Right lobe of liver (tissue), 6 donors: ENCODE results near the gene SLC13A1. TPM values are rescaled to one million over a fixed set of nuclear protein-coding genes. Genes with fewer than 3 reads are reported as not detected.

Experiments used
- ATAC-seq, 4 donors: fragments of 200-7000 bp; cut with Tn5 transposase; one replicate each; pipeline ENCODE4 v1.9.1; 2020; ENCODE audit warnings: mild to moderate bottlenecking in 4 of 4, moderate library complexity in 4 of 4
- DNase-seq, 3 donors: peaks; one replicate each; pipeline ENCODE4 v3.0.0-alpha.2; 2020
- H3K27ac ChIP-seq, 3 donors: fragments of 200-600 bp; one replicate each; pipeline ENCODE4 v1.8.0; 2022
- H3K27me3 ChIP-seq, 2 donors: fragments of 200-600 bp; one replicate each; pipeline ENCODE4 v1.8.0; 2022
- H3K36me3 ChIP-seq, 4 donors: fragments of 200-600 bp; sonication (generic) in 1 of 4; one replicate each; pipeline versions ENCODE4 v1.5.1 to v1.8.0; 2017 to 2022; ENCODE audit warnings: control low read depth in 1 of 4
- H3K4me1 ChIP-seq, 4 donors: fragments of 200-600 bp; sonication (generic) in 1 of 4; one replicate each; pipeline versions ENCODE4 v1.5.1 to v1.8.0; 2017 to 2022; ENCODE audit warnings: control low read depth in 1 of 4
- H3K4me3 ChIP-seq, 3 donors: fragments of 200-600 bp; one replicate each; pipeline ENCODE4 v1.8.0; 2022
- H3K9me3 ChIP-seq, 4 donors: fragments of 200-600 bp; sonication (generic) in 1 of 4; one replicate each; pipeline versions ENCODE4 v1.5.1 to v1.8.0; 2017 to 2022; ENCODE audit warnings: control low read depth in 1 of 4
- POLR2A ChIP-seq: fragments of 450-650 bp; IDR thresholded peaks from one replicate; pipeline ENCODE4 v1.6.1; 2017; ENCODE audit warnings: antibody characterized with exemption, mild to moderate bottlenecking
- WGBS: methylation state at CpG from one replicate; pipeline ENCODE4 v1.1.6; 2018; ENCODE audit warnings: low coverage, low lambda C conversion rate; ENCODE audit not compliant: insufficient coverage; ENCODE audit errors: missing lambda C conversion rate; 5-methylcytosine and 5-hydroxymethylcytosine counted together
- intact Hi-C, 2 donors: fragments of 100-400 bp; cut with DNase I; formaldehyde crosslinking; loops; one replicate each; pipeline versions ENCODE4 v1.11.2 to v1.14.1; 2022
- total RNA-seq, 6 experiments: library from RNA; depleted of rRNA in 2 of 6; stranded (reverse); fragments of >200 nt in 2 of 6; fragmentation: NEBNext Ultra II Directional in 3 of 6; extraction: Animal tissue kit (Norgen Biotek cat#: 25700) in 3 of 6; gene quantifications; one replicate each; pipeline versions ENCODE4 v1.1.0 to v1.2.4, GENCODE V29; 2016 to 2023
- TF ChIP-seq, protein P1 (sequence below), 4 donors: fragments of 200-600 bp in 3 of 4; fragments of 450-650 bp in 1 of 4; IDR thresholded peaks; one replicate each; pipeline versions ENCODE4 v1.5.1 to v1.8.0; 2016 to 2022; ENCODE audit warnings: antibody characterized with exemption in 4 of 4, mild to moderate bottlenecking in 2 of 4
- donor health status: DM: no; HTN: yes; CAD: no.
- donor health status: DM: no; HTN: no; CAD: no.
- donor health status: DM: no; HTN: no; CAD: no.
- donor health status: DM: no; HTN: yes; CAD: no.
- donor health status: DM: no; HTN: yes; CAD: no.

The SLC13A1 gene
- total RNA-seq, 6 experiments from 2014 or later, result not detected

DNA sequence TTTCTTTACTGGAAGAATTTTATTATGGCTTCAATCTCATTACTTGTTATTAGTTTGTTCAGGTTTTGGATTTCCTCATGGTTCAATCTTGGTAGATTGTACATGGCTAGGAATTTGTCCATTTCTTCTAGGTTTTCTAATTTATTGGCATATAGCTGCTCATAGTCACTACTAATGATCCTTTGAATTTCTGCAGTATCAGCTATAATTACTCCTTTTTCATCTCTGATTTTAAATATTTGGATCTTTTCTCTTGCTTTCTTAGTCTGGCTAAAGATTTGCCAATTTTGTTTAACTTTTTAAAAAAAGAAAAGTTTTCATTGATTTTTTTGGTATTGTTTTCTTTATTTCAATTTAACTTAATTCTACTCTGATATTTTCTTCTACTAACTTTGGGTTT is 59.2 kb downstream of the SLC13A1 start:
- no peak for DNase-seq

DNA sequence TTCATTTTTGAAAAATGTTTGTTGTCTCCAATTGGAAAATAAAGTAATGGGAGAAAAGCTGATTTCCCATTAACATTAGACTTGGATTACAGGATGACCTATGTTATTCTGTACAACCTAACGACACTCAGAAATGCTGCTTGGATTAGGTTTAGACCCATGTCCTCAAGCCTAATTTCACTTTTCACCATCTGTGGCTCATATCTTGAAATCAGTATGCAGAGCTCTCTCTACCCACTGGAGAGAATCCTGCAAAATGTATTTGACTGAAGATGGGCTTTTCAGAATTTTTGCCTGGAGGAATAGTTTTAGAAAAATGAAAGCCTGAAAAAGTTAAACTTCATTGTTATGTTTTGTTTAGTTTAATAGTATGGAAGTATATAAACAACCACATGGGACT is 63.8 kb downstream of the SLC13A1 start:
- no peak overlapping the region for H3K27ac ChIP-seq
- no peak overlapping the region for H3K4me3 ChIP-seq
- intact Hi-C loops, result no loop called here
- ATAC-seq (no peak), DNase-seq (no peak)
- no peaks in the 10 kb centered on the region for H3K9me3 ChIP-seq
- TF ChIP-seq, protein P1, sequence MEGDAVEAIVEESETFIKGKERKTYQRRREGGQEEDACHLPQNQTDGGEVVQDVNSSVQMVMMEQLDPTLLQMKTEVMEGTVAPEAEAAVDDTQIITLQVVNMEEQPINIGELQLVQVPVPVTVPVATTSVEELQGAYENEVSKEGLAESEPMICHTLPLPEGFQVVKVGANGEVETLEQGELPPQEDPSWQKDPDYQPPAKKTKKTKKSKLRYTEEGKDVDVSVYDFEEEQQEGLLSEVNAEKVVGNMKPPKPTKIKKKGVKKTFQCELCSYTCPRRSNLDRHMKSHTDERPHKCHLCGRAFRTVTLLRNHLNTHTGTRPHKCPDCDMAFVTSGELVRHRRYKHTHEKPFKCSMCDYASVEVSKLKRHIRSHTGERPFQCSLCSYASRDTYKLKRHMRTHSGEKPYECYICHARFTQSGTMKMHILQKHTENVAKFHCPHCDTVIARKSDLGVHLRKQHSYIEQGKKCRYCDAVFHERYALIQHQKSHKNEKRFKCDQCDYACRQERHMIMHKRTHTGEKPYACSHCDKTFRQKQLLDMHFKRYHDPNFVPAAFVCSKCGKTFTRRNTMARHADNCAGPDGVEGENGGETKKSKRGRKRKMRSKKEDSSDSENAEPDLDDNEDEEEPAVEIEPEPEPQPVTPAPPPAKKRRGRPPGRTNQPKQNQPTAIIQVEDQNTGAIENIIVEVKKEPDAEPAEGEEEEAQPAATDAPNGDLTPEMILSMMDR (IDR thresholded peaks at IDR 0.05), result no peak
- TF ChIP-seq POLR2A, result no peak
- no peaks in the 10 kb centered on the region for H3K4me1 ChIP-seq
- no peaks in the 10 kb centered on the region for H3K36me3 ChIP-seq
- WGBS, result 58% methylated on average over 1 of the region's 1 CpG
- no peaks in the 10 kb centered on the region for H3K27me3 ChIP-seq

More for the DNA sequence above, 59.2 kb downstream of the SLC13A1 start:
- Histone ChIP-seq H3K36me3 (no peaks in the 10 kb centered on the region), H3K27ac (no peak overlapping the region), H3K9me3 (no peaks in the 10 kb centered on the region), H3K4me3 (no peak overlapping the region), H3K27me3 (no peaks in the 10 kb centered on the region), H3K4me1 (no peaks in the 10 kb centered on the region)
- intact Hi-C loops, result no loop called here
- TF ChIP-seq POLR2A, result no peak
- TF ChIP-seq, protein P1 (IDR thresholded peaks at IDR 0.05), result no peak
- no peak for ATAC-seq

- no peak overlapping the region for H3K27ac ChIP-seq
- DNase-seq, result no peak
- intact Hi-C loops, result no loop called here
Measured at GRCh38 chr7:123133924-123134323, 65.8 kb downstream of the SLC13A1 start.

GRCh38 chr7:123131961-123132360 is 67.8 kb downstream of the SLC13A1 start:
- Histone ChIP-seq H3K4me1 (no peaks in the 10 kb centered on the region), H3K27me3 (no peaks in the 10 kb centered on the region), H3K4me3 (no peak overlapping the region), H3K9me3 (no peaks in the 10 kb centered on the region), H3K27ac (no peak overlapping the region), H3K36me3 (no peaks in the 10 kb centered on the region)
- intact Hi-C loops, result no loop called here
- DNase-seq (no peak), ATAC-seq (no peak)
- no peak for TF ChIP-seq POLR2A
- TF ChIP-seq, protein P1 (IDR thresholded peaks at IDR 0.05), result no peak
- WGBS, result 57% methylated on average over 1 of the region's 1 CpG

More at GRCh38 chr7:123133924-123134323, 65.8 kb downstream of the SLC13A1 start:
- Histone ChIP-seq H3K9me3 (no peaks in the 10 kb centered on the region), H3K4me3 (no peak overlapping the region), H3K27me3 (no peaks in the 10 kb centered on the region), H3K4me1 (no peaks in the 10 kb centered on the region), H3K36me3 (no peaks in the 10 kb centered on the region)
- 77% methylated on average over 5 of the region's 5 CpGs for WGBS
- no peak for ATAC-seq
- TF ChIP-seq, protein P1 (IDR thresholded peaks at IDR 0.05), result no peak
- no peak for TF ChIP-seq POLR2A

DNA sequence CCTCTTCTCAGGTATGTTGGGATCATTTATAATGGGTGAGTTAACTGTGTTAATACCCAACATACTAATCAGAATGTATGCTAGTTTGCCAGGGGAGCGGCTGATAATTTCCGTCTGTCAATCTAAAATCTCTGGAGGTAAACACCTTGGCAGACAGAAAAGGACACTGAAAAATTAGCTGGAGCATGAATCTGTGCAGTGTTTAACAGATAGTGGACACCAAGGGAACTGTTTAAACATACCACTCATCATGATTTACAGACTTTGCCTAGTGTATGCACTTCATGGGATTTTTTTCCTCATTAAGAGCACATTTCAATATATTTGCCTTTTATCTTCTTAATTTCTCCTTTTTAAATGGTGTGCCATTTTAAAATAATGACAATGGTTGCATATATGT is 68.2 kb downstream of the SLC13A1 start:
- WGBS, result 34% methylated on average over 2 of the region's 2 CpGs
- no peak overlapping the region for H3K4me3 ChIP-seq
- no peaks in the 10 kb centered on the region for H3K27me3 ChIP-seq
- DNase-seq, result no peak
- TF ChIP-seq, protein P1 (IDR thresholded peaks at IDR 0.05), result no peak
- no peak for TF ChIP-seq POLR2A
- no peak overlapping the region for H3K27ac ChIP-seq
- H3K4me1 ChIP-seq, result no peaks in the 10 kb centered on the region
- no peaks in the 10 kb centered on the region for H3K36me3 ChIP-seq
- ATAC-seq, result no peak
- no peaks in the 10 kb centered on the region for H3K9me3 ChIP-seq
- intact Hi-C loops, result no loop called here
